Loucy (cell line): ENCODE measurements around the gene PDK2.
A peak's percentile ranks its signal among the peaks of the same experiment; 100 is the strongest.

Source experiments
- H2AFZ ChIP-seq: fragments of 200-600 bp; sonication (generic); 2 replicates; pipeline ENCODE4 v1.6.0; 2016; ENCODE audit warnings: antibody characterized with exemption, mild to moderate bottlenecking, low read length, moderate library complexity
- H3F3A ChIP-seq: fragments of 200-600 bp; 2 replicates; pipeline ENCODE4 v1.6.0; 2016; ENCODE audit warnings: antibody characterized with exemption, low read depth, mild to moderate bottlenecking
- H3K27me3 ChIP-seq: fragments of 200-600 bp; sonication (generic); 2 replicates; pipeline ENCODE4 v1.6.1; 2014; ENCODE audit warnings: low read length, mild to moderate bottlenecking; ENCODE audit not compliant: insufficient read depth, poor library complexity, severe bottlenecking
- H3K36me3 ChIP-seq: fragments of 200-600 bp; sonication (generic); 2 replicates; pipeline ENCODE4 v1.6.1; 2016; ENCODE audit warnings: low read length; ENCODE audit not compliant: insufficient read depth
- H3K4me1 ChIP-seq: fragments of 200-600 bp; sonication (generic); 2 replicates; pipeline ENCODE4 v1.5.1; 2014; ENCODE audit warnings: low read length, mild to moderate bottlenecking; ENCODE audit not compliant: insufficient read depth, poor library complexity, severe bottlenecking
- H3K4me2 ChIP-seq: fragments of 200-600 bp; sonication (generic); 2 replicates; pipeline ENCODE4 v1.6.0; 2014; ENCODE audit warnings: antibody characterized with exemption, low read length, low read depth, mild to moderate bottlenecking; ENCODE audit not compliant: poor library complexity, severe bottlenecking
- H3K4me3 ChIP-seq: fragments of 200-600 bp; sonication (generic); 2 replicates; pipeline ENCODE4 v1.5.1; 2014; ENCODE audit warnings: low read length, mild to moderate bottlenecking, mixed read lengths; ENCODE audit not compliant: poor library complexity, severe bottlenecking
- H3K79me2 ChIP-seq: fragments of 200-600 bp; sonication (generic); 2 replicates; pipeline ENCODE4 v1.6.1; 2014; ENCODE audit warnings: low read length; ENCODE audit not compliant: insufficient read depth
- H3K9ac ChIP-seq: fragments of 200-600 bp; sonication (generic); 2 replicates; pipeline ENCODE4 v1.6.0; 2014; ENCODE audit warnings: mild to moderate bottlenecking, low read depth, low read length, moderate library complexity; ENCODE audit not compliant: poor library complexity, severe bottlenecking
- H3K9me2 ChIP-seq: fragments of 200-600 bp; sonication (generic); replicated peaks from 2 replicates; pipeline ENCODE4 v1.6.1; 2016; ENCODE audit warnings: low read depth, low read length, mixed read lengths
- H3K9me3 ChIP-seq: fragments of 200-600 bp; sonication (generic); 2 replicates; pipeline ENCODE4 v1.6.1; 2014; ENCODE audit warnings: mild to moderate bottlenecking, antibody characterized with exemption, low read length, low read depth; ENCODE audit not compliant: insufficient read depth
- H4K20me1 ChIP-seq: fragments of 200-600 bp; sonication (generic); 2 replicates; pipeline ENCODE4 v1.6.0; 2014; ENCODE audit warnings: antibody characterized with exemption, low read length, mild to moderate bottlenecking; ENCODE audit not compliant: insufficient read depth, poor library complexity, severe bottlenecking
- EZH2phosphoT487 ChIP-seq: fragments of 200-600 bp; IDR thresholded peaks from 2 replicates; pipeline ENCODE4 v1.6.1; 2018; ENCODE audit warnings: antibody characterized with exemption, mild to moderate bottlenecking, moderate library complexity, borderline replicate concordance
- TF ChIP-seq, protein P1 (sequence below): fragments of 200-600 bp; sonication (generic); conservative IDR thresholded peaks from 2 replicates; pipeline ENCODE4 v1.5.1; 2014; ENCODE audit warnings: mild to moderate bottlenecking, antibody characterized with exemption, low read length

PDK2 gene

DNA sequence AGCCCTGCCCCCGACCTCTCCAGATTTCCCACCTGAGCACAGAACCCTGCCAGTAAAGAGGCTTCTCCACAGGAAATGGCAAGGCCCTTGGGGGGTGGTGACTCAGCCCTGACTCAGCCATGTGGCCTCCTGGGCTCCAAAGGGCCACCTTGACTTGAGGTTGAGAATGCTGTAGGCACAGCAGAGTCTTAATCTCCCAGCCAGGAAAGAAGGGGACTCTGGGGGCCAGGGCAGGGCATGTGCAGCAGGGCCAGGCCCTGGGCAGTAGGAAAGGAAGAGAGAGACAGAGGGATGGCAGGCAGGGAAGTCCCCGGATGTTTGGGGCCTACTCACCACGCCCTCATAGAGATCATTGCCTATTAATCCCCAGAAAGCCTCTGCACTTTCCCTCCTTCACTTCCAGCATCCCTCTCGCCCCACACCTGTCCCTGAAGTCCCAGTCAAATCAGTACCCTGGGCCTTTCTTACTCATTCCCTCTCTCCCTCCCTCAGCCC lies 44.0 kb upstream of the PDK2 start:
- Histone ChIP-seq H3K27me3 (no peaks in the 10 kb centered on the region), H3K79me2 (no peaks in the 10 kb centered on the region), H4K20me1 (no peaks in the 10 kb centered on the region), H3K4me3 (peak overlapping the region; percentile 26), H3K4me1 (peaks cover 44% of the 10 kb centered on the region), H3K9me3 (no peaks in the 10 kb centered on the region), H3K9me2 (no peaks in the 10 kb centered on the region), H3K9ac (peak overlapping the region; percentile 55), H3F3A (no peaks in the 10 kb centered on the region), H3K36me3 (no peaks in the 10 kb centered on the region), H2AFZ (peak overlapping the region; percentile 1; the same call in 1 of the 2 replicates), H3K4me2 (peak overlapping the region; percentile 32)
- TF ChIP-seq, protein P1, sequence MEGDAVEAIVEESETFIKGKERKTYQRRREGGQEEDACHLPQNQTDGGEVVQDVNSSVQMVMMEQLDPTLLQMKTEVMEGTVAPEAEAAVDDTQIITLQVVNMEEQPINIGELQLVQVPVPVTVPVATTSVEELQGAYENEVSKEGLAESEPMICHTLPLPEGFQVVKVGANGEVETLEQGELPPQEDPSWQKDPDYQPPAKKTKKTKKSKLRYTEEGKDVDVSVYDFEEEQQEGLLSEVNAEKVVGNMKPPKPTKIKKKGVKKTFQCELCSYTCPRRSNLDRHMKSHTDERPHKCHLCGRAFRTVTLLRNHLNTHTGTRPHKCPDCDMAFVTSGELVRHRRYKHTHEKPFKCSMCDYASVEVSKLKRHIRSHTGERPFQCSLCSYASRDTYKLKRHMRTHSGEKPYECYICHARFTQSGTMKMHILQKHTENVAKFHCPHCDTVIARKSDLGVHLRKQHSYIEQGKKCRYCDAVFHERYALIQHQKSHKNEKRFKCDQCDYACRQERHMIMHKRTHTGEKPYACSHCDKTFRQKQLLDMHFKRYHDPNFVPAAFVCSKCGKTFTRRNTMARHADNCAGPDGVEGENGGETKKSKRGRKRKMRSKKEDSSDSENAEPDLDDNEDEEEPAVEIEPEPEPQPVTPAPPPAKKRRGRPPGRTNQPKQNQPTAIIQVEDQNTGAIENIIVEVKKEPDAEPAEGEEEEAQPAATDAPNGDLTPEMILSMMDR: no peak
- no peak for TF ChIP-seq EZH2phosphoT487

DNA sequence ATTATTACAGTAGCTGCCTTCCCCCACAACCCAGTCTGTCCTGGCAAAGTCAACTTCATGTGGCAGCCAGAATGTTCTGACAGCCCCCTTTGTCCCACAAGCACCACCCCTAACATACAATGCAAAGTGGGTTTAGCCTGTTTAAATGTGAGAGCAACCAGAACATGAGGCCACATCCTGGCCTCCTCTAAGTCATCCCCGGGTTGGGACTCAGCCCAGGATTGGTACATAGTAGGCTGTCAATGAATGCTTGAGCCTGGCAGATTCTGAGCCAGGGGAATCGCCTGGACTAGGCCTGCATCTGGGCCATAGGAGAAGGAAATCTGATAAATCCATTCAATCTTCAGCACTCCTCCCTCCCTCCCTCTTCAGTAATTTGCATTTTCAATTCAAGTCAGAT lies 43.5 kb upstream of the PDK2 start:
- H3K9me3 ChIP-seq: no peaks in the 10 kb centered on the region
- H4K20me1 ChIP-seq: no peaks in the 10 kb centered on the region
- no peaks in the 10 kb centered on the region for H3F3A ChIP-seq
- H3K4me1 ChIP-seq: peaks cover 48% of the 10 kb centered on the region
- H3K36me3 ChIP-seq: no peaks in the 10 kb centered on the region
- TF ChIP-seq, protein P1: no peak
- no peak for TF ChIP-seq EZH2phosphoT487
- peak overlapping the region; percentile 55 for H3K9ac ChIP-seq
- peak overlapping the region; percentile 1; the same call in 1 of the 2 replicates for H2AFZ ChIP-seq
- peak overlapping the region; percentile 26 for H3K4me3 ChIP-seq
- 0 out of 2 replicates have a peak, but pooled peaks cover under 1% of the 10 kb centered on the region for H3K79me2 ChIP-seq
- H3K4me2 ChIP-seq: peak overlapping the region; percentile 32
- H3K9me2 ChIP-seq: no peaks in the 10 kb centered on the region
- H3K27me3 ChIP-seq: no peaks in the 10 kb centered on the region

DNA sequence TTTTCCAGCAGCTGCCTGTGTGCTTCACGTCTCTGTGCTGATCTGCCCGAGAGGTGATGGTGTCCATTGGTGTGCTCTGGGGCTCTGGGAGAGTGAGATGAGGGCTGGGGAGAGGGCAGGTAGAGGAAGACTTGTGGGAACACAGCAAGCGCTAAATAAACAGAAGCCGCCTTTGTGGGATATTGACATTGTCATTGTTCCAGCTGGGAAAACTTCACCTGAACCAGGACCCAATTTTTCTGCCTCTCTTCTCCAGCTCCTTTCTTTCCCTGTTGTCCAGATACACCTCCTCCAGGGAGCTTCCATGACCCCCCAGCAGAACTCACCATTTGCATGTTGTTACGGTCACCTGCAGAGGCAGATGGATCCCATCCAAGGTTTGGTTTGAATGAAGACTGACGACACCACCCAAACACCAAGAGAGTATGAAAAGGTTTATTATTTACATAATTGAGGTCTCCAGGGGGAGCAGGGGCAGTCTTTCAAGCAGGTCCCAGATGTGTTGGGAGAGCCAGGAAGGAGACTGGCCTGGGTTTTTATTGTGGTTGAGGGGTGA lies 42.8 kb upstream of the PDK2 start:
- H3K9ac ChIP-seq: no peak overlapping the region
- H2AFZ ChIP-seq: no peak overlapping the region
- H3K79me2 ChIP-seq: peaks cover 5% of the 10 kb centered on the region; the same call in 1 of the 2 replicates
- H3K9me3 ChIP-seq: no peaks in the 10 kb centered on the region
- H3K9me2 ChIP-seq: no peaks in the 10 kb centered on the region
- H3K4me2 ChIP-seq: no peak overlapping the region
- no peaks in the 10 kb centered on the region for H3K27me3 ChIP-seq
- peaks cover 54% of the 10 kb centered on the region for H3K4me1 ChIP-seq
- TF ChIP-seq, protein P1: no peak
- no peak for TF ChIP-seq EZH2phosphoT487
- H3K4me3 ChIP-seq: no peak overlapping the region
- no peaks in the 10 kb centered on the region for H4K20me1 ChIP-seq
- no peaks in the 10 kb centered on the region for H3K36me3 ChIP-seq
- H3F3A ChIP-seq: no peaks in the 10 kb centered on the region
